ENCODE measurements around the gene MYL6B.

MYL6B gene

GRCh38 chr12:56158029-56158925 is 5.9 kb downstream of the MYL6B start, which contains the start of gene MYL6:
TSS of gene MYL6 (plus strand) at chr12:56158359. CDS start at chr12:56158402, 43 bp downstream.
- H3K27ac ChIP-seq = peak within 1 kb of the TSS; percentile 99
- H3K27me3 ChIP-seq (ENCODE audit: control insufficient read depth, insufficient read depth, low read length) = no peaks in the 10 kb centered on the region
- H3K4me1 ChIP-seq = peaks cover 28% of the 10 kb centered on the region
- no peaks in the 10 kb centered on the region for H3K36me3 ChIP-seq (ENCODE audit: control insufficient read depth, insufficient read depth, low read length)
- peak within 1 kb of the TSS; percentile 85 for H2AFZ ChIP-seq
- peak within 1 kb of the TSS; percentile 96 for H3K4me2 ChIP-seq (ENCODE audit: low read length)
- no peaks in the 10 kb centered on the region for H3K9me3 ChIP-seq (ENCODE audit: control insufficient read depth, low read length)
- peak within 1 kb of the TSS; percentile 97 for H3K9ac ChIP-seq
- peak within 1 kb of the TSS; percentile 100 for H3K4me3 ChIP-seq (ENCODE audit: low read depth, low read length)
- H3K79me2 ChIP-seq = peaks cover 22% of the 10 kb centered on the region
- TF ChIP-seq, protein P1, sequence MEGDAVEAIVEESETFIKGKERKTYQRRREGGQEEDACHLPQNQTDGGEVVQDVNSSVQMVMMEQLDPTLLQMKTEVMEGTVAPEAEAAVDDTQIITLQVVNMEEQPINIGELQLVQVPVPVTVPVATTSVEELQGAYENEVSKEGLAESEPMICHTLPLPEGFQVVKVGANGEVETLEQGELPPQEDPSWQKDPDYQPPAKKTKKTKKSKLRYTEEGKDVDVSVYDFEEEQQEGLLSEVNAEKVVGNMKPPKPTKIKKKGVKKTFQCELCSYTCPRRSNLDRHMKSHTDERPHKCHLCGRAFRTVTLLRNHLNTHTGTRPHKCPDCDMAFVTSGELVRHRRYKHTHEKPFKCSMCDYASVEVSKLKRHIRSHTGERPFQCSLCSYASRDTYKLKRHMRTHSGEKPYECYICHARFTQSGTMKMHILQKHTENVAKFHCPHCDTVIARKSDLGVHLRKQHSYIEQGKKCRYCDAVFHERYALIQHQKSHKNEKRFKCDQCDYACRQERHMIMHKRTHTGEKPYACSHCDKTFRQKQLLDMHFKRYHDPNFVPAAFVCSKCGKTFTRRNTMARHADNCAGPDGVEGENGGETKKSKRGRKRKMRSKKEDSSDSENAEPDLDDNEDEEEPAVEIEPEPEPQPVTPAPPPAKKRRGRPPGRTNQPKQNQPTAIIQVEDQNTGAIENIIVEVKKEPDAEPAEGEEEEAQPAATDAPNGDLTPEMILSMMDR (IDR thresholded peaks at IDR 0.05) = no peak

DNA sequence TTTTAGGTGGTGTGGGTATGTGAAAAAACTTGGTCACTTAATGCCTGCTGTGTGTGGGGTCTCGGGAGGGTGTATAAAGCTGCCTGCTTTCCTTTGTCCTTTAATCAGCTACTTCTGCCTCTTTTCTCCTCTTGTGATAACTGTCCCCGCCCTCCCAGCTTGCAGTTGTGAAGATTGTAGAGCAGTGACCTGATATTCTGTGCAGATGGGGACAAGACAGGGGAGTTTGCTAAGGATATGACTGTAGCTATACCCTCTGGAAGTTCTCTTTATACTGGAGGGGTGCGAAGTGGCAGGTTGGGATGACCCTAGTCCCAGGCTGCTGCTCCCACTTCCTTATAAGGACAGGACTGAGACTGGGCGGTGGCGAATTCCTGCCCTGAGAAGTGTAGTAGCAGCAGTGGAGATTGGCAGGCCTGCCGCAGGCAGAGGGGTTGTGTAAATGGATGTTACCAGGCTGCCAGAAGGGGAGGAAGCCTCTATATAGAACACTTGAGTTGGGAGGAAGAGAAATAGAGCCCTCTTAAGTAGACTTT is 6.6 kb downstream of the MYL6B start:
- Histone ChIP-seq H3K4me3 (ENCODE audit: low read depth, low read length) (peak overlapping the region; percentile 100), H3K36me3 (ENCODE audit: control insufficient read depth, insufficient read depth, low read length) (no peaks in the 10 kb centered on the region), H3K4me2 (ENCODE audit: low read length) (peak overlapping the region; percentile 96), H3K79me2 (peaks cover 22% of the 10 kb centered on the region), H3K27me3 (ENCODE audit: control insufficient read depth, insufficient read depth, low read length) (no peaks in the 10 kb centered on the region), H3K4me1 (peaks cover 27% of the 10 kb centered on the region), H3K9ac (peak overlapping the region; percentile 97), H3K9me3 (ENCODE audit: control insufficient read depth, low read length) (no peaks in the 10 kb centered on the region), H2AFZ (peak overlapping the region; percentile 53), H3K27ac (peak overlapping the region; percentile 99)
- TF ChIP-seq, protein P1 (IDR thresholded peaks at IDR 0.05) = no peak

- peaks cover 27% of the 10 kb centered on the region for H3K4me1 ChIP-seq
- TF ChIP-seq, protein P1 (IDR thresholded peaks at IDR 0.05) = no peak
- H3K9me3 ChIP-seq (ENCODE audit: control insufficient read depth, low read length) = no peaks in the 10 kb centered on the region
Measured at GRCh38 chr12:56159482-56160192, 7.2 kb downstream of the MYL6B start.

DNA sequence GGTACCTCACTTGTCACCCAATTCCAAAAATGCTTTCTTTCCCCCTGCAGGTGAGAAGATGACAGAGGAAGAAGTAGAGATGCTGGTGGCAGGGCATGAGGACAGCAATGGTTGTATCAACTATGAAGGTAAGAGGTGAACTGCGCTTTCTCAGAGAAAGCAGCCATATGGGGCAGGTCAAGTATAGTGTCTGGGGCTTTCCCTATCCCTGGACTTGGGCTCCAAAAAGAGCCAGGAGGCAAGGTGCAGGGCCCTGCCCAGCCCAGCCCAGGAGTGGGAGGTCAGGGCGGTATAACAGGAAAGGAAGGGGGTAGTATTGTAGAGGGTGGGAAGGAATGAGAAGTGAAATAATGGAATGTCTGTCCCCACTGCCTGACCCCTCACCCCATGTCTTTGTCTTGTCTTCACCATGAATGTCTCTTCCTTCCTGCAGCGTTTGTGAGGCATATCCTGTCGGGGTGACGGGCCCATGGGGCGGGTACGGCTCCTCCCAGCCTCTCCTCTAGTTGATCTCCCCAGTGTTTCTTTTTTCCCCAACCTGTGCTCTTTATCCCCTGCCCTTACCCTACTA is 7.9 kb downstream of the MYL6B start:
- no peak overlapping the region for H2AFZ ChIP-seq

More at GRCh38 chr12:56159482-56160192, 7.2 kb downstream of the MYL6B start:
- Histone ChIP-seq H3K79me2 (peaks cover 22% of the 10 kb centered on the region), H3K4me3 (ENCODE audit: low read depth, low read length) (peak overlapping the region; percentile 100), H2AFZ (no peak overlapping the region), H3K9ac (peak overlapping the region; percentile 97), H3K4me2 (ENCODE audit: low read length) (peak overlapping the region; percentile 96), H3K36me3 (ENCODE audit: control insufficient read depth, insufficient read depth, low read length) (no peaks in the 10 kb centered on the region), H3K27ac (peak overlapping the region; percentile 99), H3K27me3 (ENCODE audit: control insufficient read depth, insufficient read depth, low read length) (no peaks in the 10 kb centered on the region)

More for the DNA sequence above, 7.9 kb downstream of the MYL6B start:
- peak overlapping the region; percentile 99 for H3K27ac ChIP-seq
- H3K9ac ChIP-seq = peak overlapping the region; percentile 17
- H3K9me3 ChIP-seq (ENCODE audit: control insufficient read depth, low read length) = no peaks in the 10 kb centered on the region
- peak overlapping the region; percentile 96 for H3K4me2 ChIP-seq (ENCODE audit: low read length)
- H3K27me3 ChIP-seq (ENCODE audit: control insufficient read depth, insufficient read depth, low read length) = no peaks in the 10 kb centered on the region
- peaks cover 22% of the 10 kb centered on the region for H3K79me2 ChIP-seq
- no peaks in the 10 kb centered on the region for H3K36me3 ChIP-seq (ENCODE audit: control insufficient read depth, insufficient read depth, low read length)
- TF ChIP-seq, protein P1 (IDR thresholded peaks at IDR 0.05) = no peak
- peaks cover 27% of the 10 kb centered on the region for H3K4me1 ChIP-seq
- H3K4me3 ChIP-seq (ENCODE audit: low read depth, low read length) = peak overlapping the region; percentile 100

Measured in parathyroid adenoma (tissue), 2 donors.